Measurements from ENCODE around the gene AXIN1. TPM values are rescaled to one million over a fixed set of nuclear protein-coding genes. Genes with fewer than 3 reads are reported as not detected.
A peak's percentile ranks its signal among the peaks of the same experiment; 100 is the strongest.

The AXIN1 gene
- total RNA-seq, 2 experiments from 2014 or later: 30.9 to 32.5 TPM

DNA sequence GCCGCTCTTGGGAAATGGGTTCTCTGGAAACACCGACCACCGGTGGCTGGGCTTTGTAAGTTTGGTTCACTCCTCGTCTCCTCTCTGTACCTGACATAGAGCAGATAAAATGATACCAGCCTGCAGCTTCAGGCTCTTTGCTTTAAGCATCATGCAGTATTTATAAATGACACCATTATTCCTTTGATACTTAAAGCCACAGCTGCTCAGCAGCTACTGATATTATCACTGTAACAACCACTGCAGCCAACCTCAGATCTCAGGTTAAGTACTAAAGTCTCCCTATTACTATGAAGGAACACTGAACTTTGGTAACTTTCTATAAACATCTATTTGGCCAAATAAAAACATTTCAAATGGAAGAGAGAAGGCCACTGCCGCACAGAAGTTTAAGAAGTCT, 34.9 kb downstream of the AXIN1 start:
- Mint-ChIP-seq H3K9me3 (no peaks in the 10 kb centered on the region), H3K4me3 (no peak overlapping the region), H3K4me1 (peaks cover 15% of the 10 kb centered on the region), H3K36me3 (peaks cover 9% of the 10 kb centered on the region), H3K27me3 (no peaks in the 10 kb centered on the region), H3K27ac (no peak overlapping the region)
- ATAC-seq (ENCODE audit: low read depth) (no peak), DNase-seq (no peak)
- POLR2A ChIA-PET: no interaction called here

DNA sequence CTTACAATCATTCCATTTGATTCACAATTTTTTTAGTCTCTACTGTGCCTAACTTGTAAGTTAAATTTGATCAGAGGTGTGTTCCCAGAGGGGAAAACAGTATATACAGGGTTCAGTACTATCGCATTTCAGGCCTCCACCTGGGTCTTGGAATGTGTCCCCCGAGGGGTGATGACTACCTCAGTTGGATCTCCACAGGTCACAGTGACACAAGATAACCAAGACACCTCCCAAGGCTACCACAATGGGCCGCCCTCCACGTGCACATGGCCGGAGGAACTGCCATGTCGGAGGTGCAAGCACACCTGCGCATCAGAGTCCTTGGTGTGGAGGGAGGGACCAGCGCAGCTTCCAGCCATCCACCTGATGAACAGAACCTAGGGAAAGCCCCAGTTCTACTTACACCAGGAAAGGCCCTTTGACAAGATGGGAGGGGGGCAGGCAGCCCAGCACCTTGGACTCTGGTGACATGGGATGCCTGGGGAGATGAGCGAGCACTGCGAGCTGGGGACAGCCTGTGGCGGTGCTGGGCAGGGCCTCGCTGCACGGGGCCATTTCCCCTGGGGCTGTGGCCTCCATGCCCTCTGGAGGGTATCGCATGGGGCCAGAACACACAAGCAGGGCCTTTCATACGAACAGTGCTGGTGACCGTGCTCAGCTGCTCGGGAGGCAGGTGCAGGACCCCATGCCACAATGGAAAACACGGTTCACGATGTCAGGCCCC, 35.6 kb downstream of the AXIN1 start:
- H3K36me3 Mint-ChIP-seq: peaks cover 9% of the 10 kb centered on the region
- no peaks in the 10 kb centered on the region for H3K9me3 Mint-ChIP-seq
- no peak for DNase-seq
- peaks cover 15% of the 10 kb centered on the region for H3K4me1 Mint-ChIP-seq
- no peaks in the 10 kb centered on the region for H3K27me3 Mint-ChIP-seq
- no peak for ATAC-seq (ENCODE audit: low read depth)
- H3K4me3 Mint-ChIP-seq: no peak overlapping the region
- POLR2A ChIA-PET: no interaction called here
- H3K27ac Mint-ChIP-seq: no peak overlapping the region

DNA sequence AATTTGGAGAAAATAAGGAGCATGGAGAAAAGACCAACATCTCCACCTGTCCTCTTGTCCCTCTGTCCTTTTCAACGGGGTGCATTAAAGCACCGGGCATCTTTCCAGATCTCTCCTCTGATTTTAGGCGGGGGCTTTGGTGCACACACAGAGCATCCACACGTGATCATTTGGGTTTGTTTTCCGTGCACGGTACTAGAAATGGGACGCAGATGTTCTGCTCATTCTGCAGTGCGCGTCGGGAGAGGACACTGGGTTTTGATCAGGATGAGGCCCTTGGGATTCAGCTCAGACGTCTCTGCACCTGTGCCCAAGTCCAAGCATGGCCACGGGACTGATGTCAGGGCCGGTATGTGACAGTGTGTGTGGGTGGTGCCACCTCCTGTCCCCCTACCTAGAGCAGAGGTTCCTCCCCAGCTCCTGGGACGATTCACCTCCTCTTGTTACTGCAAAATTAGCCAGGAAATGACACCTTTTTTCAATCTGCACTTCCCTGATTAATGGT, 37.7 kb downstream of the AXIN1 start:
- POLR2A ChIA-PET: no interaction called here
- no peak for ATAC-seq (ENCODE audit: low read depth)
- no peaks in the 10 kb centered on the region for H3K9me3 Mint-ChIP-seq
- no peak for DNase-seq
- no peak overlapping the region for H3K27ac Mint-ChIP-seq
- H3K27me3 Mint-ChIP-seq: no peaks in the 10 kb centered on the region
- no peak overlapping the region for H3K4me3 Mint-ChIP-seq
- peaks cover 6% of the 10 kb centered on the region for H3K36me3 Mint-ChIP-seq
- peaks cover 10% of the 10 kb centered on the region for H3K4me1 Mint-ChIP-seq

DNA sequence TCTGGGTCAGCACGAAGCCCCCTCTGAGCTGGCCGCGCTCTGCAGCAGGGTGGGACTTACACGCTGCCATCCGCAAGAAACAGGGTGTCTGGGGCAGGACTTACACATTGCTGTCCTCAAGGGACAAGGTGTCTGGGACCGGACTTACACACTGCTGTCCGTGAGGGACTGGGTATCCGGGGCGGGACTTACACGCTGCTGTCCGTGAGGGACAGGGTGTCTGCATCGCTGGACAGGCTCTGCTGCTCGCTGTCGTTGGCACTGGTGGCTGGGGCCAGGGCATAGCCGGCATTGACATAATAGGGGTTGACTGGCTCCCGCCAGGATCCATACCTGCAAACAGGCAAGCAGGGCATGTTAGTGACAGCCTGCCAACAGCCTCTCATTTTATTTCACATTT, 38.2 kb downstream of the AXIN1 start:
- DNase-seq (no peak), ATAC-seq (ENCODE audit: low read depth) (no peak)
- Mint-ChIP-seq H3K27me3 (no peaks in the 10 kb centered on the region), H3K27ac (no peak overlapping the region), H3K36me3 (peaks cover 5% of the 10 kb centered on the region), H3K9me3 (no peaks in the 10 kb centered on the region), H3K4me3 (no peak overlapping the region), H3K4me1 (peaks cover 10% of the 10 kb centered on the region)
- POLR2A ChIA-PET: no interaction called here

DNA sequence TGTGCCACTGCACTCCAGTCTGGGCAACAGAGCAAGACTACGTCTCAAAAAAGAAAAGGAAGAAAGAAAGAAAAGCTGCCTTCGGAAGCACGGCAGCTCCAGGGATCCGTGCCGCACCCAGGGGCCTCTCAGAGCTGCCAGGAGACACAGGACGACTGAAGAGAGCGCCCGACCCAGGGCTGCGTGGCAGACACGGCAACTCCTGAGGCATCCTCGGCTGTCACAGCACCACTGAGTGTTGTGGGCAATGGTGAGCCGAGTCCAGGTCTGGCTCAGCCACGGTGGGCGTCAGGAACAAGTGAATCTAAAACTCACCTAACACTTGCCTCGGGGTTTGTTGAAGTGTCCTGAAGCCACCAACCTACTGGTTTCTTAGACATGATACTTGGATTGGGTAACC, 40.8 kb downstream of the AXIN1 start:
- Mint-ChIP-seq H3K4me3 (no peak overlapping the region), H3K4me1 (peaks cover 11% of the 10 kb centered on the region), H3K27me3 (no peaks in the 10 kb centered on the region), H3K9me3 (no peaks in the 10 kb centered on the region), H3K27ac (no peak overlapping the region), H3K36me3 (peaks cover 3% of the 10 kb centered on the region)
- DNase-seq (no peak), ATAC-seq (ENCODE audit: low read depth) (no peak)
- POLR2A ChIA-PET: no interaction called here

DNA sequence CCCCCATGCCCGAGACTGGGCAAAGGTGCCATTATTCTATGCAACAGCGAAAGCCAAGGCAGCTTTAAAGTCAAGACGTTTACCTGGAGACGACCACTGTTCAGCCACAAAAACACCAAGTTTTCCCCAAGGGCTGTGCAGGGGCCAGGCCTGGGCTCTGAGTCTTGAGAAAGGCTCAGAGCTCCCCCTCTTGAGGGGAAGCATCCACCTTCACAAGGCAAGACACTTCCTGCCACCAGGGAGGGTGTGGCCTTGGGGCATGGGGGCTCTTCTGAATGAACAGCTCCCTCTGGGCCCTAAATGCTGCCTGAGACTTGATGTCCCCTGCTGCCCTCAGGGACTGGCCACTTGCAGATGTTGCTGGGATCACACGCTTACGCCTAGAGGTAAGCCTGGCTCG, 43.0 kb downstream of the AXIN1 start:
- Mint-ChIP-seq H3K4me3 (no peak overlapping the region), H3K27ac (no peak overlapping the region), H3K27me3 (no peaks in the 10 kb centered on the region), H3K4me1 (peaks cover 9% of the 10 kb centered on the region), H3K36me3 (peaks cover 5% of the 10 kb centered on the region), H3K9me3 (no peaks in the 10 kb centered on the region)
- POLR2A ChIA-PET: interaction anchor here (0.7 kb wide), 1 partner anchor 81 kb away, joined by 3 read pairs; no protein-coding TSS in a partner anchor
- no peak for DNase-seq
- peak; percentile 92 for ATAC-seq (ENCODE audit: low read depth)

DNA sequence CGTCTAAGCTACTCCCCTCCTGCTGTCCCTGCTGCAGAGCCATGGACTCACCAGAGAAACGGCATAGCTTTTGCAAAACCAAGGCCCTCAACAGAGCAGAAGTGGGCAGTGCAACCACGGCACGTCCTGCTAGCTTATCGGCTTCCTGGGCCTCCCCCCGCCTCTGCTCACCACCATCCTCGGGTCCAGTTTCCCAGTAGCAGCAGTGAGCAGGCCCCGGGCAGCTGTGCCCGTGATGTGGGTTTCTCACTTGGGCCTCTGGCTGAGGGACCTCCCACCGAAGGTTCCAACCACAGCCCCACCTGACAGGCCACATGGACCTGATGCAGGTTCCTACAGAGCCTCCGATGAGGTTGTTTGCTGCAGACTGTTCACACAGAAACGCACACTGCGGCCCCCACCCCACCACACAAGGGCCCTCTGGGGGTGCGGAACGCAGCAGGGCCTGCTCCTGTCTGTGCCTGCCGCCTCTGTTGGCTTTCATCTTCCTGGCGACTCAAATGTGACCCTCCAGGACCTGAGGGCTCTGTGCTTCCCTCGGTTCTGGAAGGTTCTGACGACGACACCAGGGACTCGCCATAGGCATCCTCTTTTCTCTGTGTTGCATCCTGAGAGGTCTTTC, 44.7 kb downstream of the AXIN1 start:
- no peaks in the 10 kb centered on the region for H3K27me3 Mint-ChIP-seq
- H3K4me3 Mint-ChIP-seq: no peak overlapping the region
- H3K9me3 Mint-ChIP-seq: no peaks in the 10 kb centered on the region
- no peak overlapping the region for H3K27ac Mint-ChIP-seq
- ATAC-seq (ENCODE audit: low read depth) (no peak), DNase-seq (no peak)
- POLR2A ChIA-PET: no interaction called here
- H3K36me3 Mint-ChIP-seq: peaks cover 5% of the 10 kb centered on the region
- H3K4me1 Mint-ChIP-seq: peaks cover 9% of the 10 kb centered on the region

DNA sequence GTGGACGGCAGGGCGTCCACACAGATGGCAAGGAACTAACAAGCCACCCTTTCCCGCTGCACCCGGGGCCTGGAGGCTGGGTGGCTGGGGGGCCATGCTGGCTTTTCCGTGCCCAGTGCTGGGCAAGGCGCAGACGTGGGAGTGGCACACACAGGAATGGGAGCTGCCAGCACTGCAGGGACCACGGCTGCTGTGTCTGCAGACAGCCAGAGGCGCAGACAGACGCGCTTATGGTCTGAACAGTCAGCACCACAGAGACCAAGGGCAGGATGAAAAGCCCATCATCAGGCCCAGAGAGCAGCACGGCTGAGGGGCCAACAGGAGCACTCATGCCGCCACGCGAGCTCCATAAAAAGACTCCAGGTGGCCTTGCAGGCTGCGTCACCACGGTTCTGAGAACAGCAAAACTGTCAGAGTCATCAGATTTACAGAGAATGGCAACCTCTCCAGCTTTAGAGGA, 45.6 kb downstream of the AXIN1 start:
- Mint-ChIP-seq H3K9me3 (no peaks in the 10 kb centered on the region), H3K27me3 (no peaks in the 10 kb centered on the region), H3K36me3 (peaks cover 5% of the 10 kb centered on the region), H3K4me3 (no peak overlapping the region), H3K4me1 (peaks cover 9% of the 10 kb centered on the region), H3K27ac (no peak overlapping the region)
- ATAC-seq (ENCODE audit: low read depth): no peak
- no peak for DNase-seq
- POLR2A ChIA-PET: no interaction called here

DNA sequence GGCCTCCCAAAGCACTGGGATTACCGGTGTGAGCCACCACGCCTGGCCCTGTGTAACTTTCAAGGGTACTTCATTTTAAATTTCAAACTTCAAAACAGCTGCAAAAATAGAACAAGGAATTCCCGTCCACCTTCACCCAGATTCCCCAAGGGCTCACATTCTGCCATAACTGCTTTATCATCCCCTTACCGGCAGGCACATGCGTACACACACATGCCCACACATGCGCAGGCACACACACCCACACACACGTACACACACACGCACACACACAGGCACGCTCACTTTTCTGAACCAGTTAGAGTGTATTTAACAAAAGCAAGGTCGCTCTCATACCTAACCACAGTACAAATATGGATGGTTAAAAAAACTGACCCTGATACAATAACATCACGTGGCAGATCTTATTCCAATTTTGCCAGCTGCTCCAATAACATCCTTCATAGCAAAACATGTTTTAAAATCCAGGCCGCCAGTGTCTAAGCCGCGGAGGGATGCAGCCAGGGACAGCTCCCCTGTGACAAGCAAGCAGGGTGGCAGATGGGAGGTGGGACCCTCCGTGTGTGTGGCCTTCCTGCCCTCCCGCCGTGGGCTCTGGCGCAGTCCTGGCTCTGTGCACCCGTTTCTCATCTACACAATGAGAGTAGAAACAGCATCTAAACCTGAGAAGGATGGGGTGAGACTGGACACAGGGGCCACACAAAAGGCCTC, 46.5 kb downstream of the AXIN1 start:
- Mint-ChIP-seq H3K4me1 (peaks cover 9% of the 10 kb centered on the region), H3K4me3 (no peak overlapping the region), H3K27ac (no peak overlapping the region), H3K36me3 (peaks cover 5% of the 10 kb centered on the region), H3K9me3 (no peaks in the 10 kb centered on the region), H3K27me3 (no peaks in the 10 kb centered on the region)
- POLR2A ChIA-PET: no interaction called here
- no peak for ATAC-seq (ENCODE audit: low read depth)
- DNase-seq: no peak

DNA sequence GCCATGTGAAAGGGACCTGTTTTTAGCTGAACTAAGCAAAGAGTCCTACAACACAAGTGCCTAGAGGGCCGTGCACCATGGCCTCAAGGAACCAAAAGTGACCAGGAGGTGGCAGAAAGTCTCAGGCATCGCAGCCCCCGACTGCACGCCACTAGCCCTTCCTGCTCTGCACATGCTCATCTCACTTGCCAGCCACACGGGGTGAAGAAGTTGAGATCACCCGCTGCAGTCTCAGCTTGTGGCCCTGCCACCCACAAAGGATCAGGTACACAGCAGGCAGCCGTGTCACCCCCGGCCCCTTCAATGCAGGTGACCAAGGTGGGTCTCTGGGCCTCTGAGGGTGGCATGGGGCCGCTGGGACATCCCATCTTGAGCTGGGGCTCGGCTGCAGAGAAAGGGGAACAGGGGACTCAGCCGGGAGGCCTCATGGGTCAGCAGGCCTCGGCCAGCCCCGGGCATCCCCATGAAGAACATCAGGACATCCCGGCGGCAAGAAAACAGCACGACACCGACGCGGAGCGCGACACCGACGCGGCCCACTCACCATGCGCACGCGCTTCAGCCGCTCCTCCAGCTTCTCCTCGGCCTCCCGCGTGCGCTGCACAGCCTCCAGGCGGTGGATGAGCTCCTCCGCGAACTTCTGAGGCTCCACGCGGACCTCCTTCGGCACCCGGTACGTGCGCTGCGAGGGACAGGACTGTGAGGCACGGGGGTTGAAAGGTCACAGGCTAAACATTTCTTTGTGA, 48.6 kb downstream of the AXIN1 start:
- no peak overlapping the region for H3K27ac Mint-ChIP-seq
- H3K36me3 Mint-ChIP-seq: peaks cover 1% of the 10 kb centered on the region
- DNase-seq: no peak
- POLR2A ChIA-PET: no interaction called here
- H3K4me3 Mint-ChIP-seq: no peak overlapping the region
- ATAC-seq (ENCODE audit: low read depth): no peak
- H3K27me3 Mint-ChIP-seq: no peaks in the 10 kb centered on the region
- peaks cover 2% of the 10 kb centered on the region for H3K4me1 Mint-ChIP-seq
- H3K9me3 Mint-ChIP-seq: no peaks in the 10 kb centered on the region

DNA sequence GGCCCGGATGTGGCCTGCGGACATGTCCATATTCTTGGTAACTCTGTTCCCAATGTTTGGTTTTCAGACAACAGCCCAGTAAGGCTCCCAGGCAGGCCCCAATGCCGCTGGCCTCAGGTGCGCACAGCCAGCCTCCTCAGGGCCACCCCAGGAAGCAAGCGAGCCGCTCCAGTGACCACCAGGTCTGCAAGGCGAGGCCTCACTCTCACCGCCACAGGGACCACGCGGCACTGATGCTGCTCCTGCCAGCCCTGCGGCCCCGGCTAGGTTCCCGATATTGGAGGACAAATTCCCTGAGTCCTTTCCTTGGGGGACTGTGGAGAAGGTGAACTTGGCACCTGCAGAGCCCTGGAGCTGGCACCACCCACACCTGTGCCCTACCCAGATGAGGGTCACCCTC, 50.6 kb downstream of the AXIN1 start:
- POLR2A ChIA-PET: no interaction called here
- H3K9me3 Mint-ChIP-seq: no peaks in the 10 kb centered on the region
- no peak overlapping the region for H3K27ac Mint-ChIP-seq
- ATAC-seq (ENCODE audit: low read depth) (no peak), DNase-seq (no peak)
- peaks cover 3% of the 10 kb centered on the region for H3K36me3 Mint-ChIP-seq
- no peak overlapping the region for H3K4me3 Mint-ChIP-seq
- no peaks in the 10 kb centered on the region for H3K27me3 Mint-ChIP-seq
- no peaks in the 10 kb centered on the region for H3K4me1 Mint-ChIP-seq

DNA sequence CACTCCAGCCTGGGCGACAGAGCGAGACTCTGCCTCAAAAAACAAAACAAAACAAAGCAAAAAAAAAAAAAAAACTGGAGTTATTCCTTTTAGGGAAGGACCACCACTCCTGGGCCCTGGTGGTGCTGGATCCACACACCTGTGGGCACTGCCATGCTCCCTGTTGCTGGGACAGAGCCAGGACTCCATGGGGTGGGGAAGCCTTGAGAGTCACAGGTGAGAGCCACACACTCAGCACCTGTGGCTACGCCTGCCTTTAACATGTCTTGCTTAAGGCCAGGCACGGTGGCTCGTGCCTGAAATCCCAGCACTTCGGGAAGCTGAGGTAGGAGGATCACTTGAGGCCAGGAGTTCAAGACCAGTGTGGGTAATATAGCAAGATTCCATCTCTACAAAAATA, 51.3 kb downstream of the AXIN1 start:
- Mint-ChIP-seq H3K27me3 (no peaks in the 10 kb centered on the region), H3K36me3 (peaks cover 1% of the 10 kb centered on the region), H3K4me3 (no peak overlapping the region), H3K27ac (no peak overlapping the region), H3K9me3 (no peaks in the 10 kb centered on the region), H3K4me1 (no peaks in the 10 kb centered on the region)
- no peak for DNase-seq
- no peak for ATAC-seq (ENCODE audit: low read depth)
- POLR2A ChIA-PET: no interaction called here

DNA sequence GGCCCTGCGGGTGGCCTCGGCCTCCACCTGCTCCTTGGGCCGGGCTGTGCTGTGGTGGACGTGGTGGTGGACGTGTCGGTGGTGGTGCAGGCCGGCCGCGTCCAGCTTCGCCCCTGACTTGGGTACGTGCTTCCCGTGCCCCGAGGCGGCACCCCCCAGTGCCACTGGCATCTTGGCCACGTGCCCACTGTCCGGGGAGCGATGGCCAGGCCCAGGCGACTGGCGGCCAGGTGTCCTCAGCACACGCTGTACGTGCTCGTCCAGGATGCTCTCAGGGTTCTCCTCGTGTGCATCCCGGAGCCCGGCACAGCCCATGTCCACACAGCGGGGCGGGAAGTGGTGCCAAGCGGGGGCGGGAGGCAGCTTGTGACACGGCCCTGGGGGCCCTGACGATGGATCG, 54.7 kb downstream of the AXIN1 start:
- POLR2A ChIA-PET: no interaction called here
- Mint-ChIP-seq H3K27ac (no peak overlapping the region), H3K4me3 (no peak overlapping the region), H3K36me3 (peaks cover 1% of the 10 kb centered on the region), H3K27me3 (no peaks in the 10 kb centered on the region), H3K9me3 (no peaks in the 10 kb centered on the region), H3K4me1 (no peaks in the 10 kb centered on the region)
- no peak for DNase-seq
- ATAC-seq (ENCODE audit: low read depth): no peak
